T-helper 22 cell (primary cell): ENCODE results near the gene CLSTN2.

Source experiments
- DNase-seq: peaks from one replicate; pipeline ENCODE4 v3.0.0-alpha.2; 2020; ENCODE audit warnings: low read depth

The CLSTN2 gene

DNA sequence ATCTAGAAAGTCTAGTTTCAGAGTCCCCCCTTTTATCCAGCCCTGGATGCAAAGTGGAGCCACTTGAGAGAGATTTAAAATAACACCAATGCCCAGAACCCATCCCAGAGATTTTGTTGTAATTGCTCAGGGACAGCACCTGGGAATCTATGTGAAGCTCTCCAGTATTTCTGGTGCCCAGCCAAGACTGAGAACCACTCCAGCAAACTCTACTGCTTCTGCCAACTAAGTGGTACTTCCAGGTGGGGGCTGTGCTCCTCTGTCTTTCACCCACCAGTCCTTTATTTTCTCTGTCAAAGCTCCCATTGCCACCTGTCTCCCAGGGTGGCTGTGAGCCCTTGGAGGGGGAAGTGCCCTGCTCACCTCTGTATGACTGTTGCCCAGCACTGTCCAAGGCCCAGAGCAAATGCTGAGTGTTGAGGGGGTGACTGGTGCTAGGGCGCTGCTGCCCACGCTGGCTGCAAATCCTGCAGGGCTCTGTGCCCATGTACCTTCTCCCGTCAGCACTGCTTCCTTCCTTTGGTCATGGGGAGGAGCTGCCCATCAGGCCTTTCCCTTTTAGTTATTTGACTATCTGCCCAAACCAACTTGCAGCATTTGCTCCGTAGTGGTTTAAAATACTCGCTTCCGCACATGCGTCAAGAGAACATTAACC lies 9.4 kb downstream of the CLSTN2 start:
- no peak for DNase-seq

DNA sequence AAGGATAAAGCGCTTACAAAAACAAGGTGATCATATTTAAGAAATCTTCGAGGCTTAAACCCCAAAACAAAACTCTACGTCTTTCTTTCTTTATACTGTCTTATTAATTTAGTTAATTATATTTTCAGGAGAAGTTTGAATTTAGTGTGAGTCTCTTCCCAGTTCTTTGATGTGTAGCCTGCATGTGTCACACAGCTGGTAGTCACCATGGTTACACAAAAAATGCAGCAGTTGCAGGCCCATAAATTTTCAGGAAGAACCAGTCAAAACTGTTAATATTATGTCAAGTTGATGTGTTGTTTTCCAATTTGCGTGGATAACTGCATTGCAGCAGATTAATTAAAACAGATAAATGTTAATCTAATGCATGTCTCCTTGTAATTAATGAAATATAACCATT lies 10.4 kb downstream of the CLSTN2 start:
- DNase-seq = no peak

DNA sequence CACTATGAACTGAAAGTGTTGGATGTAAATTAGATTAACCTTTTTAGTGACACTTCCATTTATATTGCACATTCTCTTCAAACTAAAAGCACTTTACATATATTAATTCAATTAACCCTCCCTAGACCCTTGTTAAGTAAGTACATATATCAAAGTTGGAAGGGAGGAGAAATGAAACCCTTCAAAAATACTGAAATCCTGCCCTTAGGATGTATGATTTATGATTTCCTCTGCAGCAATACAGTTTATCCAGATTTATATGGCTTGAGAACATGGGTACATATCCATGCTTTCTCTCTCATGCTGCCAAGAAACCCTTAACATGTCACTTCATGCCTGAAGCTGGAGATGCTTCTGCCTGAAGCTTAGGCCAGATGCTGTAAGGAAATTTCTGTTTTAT lies 11.0 kb downstream of the CLSTN2 start:
- DNase-seq = no peak

- DNase-seq = no peak
Measured at GRCh38 chr3:139948467-139948866, 13.5 kb downstream of the CLSTN2 start.

DNA sequence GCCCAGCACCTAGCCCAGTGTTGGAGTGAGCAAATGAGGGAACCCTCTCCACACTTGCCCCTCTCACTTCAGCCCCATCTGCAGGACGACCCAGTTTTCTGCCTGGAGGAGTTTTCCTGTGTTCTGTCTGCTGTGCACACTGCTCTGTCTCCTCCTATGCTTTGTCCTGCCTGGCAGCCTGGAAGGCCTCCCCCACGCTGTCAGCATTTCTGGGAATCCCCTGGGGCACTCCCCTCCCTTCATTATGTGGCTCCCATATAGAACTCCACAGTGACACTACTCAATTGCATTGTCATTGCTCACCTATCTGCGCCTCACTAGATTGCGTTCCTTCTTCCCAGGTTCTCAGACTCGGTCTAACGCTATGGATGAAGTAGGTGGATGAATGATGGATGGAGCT lies 13.9 kb downstream of the CLSTN2 start:
- no peak for DNase-seq

DNA sequence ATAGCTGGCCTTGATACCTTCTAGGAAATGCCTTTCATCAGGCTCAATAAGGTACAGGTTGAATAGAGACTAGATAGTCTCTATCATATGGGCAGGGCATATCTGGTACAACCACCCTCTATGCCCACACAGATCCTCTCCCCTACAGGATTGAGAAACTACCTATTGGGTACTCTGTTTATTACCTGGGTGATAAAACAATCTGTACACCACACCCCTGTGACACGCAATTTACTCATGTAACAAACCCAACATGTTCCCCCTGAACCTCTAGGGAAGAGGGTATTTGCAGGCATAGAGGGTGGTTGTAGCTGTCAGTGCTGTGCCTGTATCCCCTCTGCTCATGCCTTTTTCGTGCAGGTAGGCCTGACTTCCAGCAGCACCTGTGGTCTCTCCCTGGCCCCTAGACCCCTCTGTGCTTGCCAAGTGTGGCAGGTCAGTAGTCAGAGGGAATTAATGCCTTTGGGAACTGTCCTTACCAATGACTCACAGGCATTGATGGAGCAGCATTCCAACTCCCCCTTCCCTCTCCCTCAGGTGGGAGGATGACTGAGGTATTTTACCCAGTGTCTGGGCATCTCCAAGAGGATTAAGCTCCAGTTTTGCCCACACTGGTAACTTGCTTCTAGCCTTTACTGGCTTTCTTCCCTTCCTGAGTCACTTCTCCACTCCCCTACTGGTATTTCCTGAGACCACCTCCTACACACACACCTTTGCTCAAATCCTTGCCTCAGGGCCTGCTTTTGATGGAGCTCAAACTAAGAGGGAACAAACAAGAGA lies 18.3 kb downstream of the CLSTN2 start:
- DNase-seq = no peak

DNA sequence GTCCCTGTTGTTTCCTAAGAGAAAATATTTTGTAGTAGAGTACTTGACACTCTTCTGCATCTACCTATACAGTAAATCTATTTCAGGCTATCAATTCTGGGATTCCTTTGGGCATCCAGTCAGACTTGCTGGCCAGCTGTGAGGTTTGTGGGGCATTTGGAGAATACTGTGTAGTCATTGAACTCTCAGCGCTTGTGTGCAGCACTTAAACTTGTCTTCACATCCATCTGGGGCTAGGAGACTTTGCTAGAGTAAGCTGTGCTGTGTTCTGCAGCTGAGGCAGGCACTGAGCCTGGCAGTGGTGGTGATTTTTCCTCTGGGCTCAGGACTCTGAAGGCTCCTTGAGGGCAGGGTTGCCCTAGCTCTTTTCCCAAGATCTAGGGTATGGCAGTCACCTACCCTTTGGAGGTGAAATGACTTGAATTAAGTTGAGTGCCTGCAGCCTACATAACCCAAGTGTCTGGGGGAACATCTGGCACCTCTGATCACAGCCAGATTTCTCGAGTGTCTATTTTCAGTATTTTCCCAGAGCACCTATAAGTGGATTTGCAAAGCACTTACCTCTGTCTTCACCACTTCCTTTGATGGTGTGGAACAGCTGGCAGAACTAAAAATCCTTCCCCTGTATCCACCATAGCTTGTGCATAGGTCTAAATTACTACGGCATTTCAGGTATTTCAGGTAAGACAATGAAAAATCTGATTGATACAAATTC lies 19.3 kb downstream of the CLSTN2 start:
- DNase-seq = no peak

DNA sequence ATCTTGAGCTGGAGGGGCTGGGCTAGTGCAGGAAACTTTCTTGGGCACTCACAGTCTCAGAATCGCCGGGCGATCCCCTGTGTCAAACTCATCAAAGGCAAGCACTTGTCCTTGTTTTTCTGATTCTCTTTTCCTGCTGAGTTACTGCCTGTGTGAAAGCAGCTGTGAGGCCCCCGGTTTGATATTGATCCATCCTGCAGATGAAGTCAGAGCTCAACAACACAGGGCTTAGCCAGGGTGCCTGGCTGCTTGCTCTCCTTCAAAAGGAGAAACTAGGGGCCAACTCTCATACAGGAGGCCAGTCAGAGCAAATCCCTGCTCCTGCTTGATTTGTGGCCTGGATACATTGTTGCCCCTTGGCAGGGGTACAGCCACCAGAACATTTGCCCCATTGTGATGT lies 22.9 kb downstream of the CLSTN2 start:
- DNase-seq = no peak

- no peak for DNase-seq
Measured at GRCh38 chr3:139969386-139969785, 34.4 kb downstream of the CLSTN2 start.

DNA sequence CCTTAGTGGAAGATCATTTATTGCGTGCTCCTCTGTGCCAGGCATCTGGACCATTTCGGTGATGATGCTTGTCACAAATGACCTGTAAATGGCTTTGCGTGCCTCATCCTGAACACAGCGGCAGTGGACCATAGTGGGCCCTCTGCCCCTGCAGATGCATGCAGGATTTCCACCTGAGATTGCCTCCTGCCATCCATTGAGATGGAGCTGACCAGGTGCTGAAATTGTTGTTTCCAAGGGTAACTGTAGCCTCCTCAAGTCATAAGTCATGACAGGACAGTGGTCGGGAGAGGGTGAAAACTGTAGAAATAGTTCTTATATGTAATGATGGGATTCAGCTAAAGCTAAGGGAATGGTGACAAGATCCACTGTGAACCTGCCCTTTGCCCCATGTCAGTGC lies 35.5 kb downstream of the CLSTN2 start:
- DNase-seq = no peak

GRCh38 chr3:139974809-139975425 lies 39.9 kb downstream of the CLSTN2 start:
- no peak for DNase-seq

DNA sequence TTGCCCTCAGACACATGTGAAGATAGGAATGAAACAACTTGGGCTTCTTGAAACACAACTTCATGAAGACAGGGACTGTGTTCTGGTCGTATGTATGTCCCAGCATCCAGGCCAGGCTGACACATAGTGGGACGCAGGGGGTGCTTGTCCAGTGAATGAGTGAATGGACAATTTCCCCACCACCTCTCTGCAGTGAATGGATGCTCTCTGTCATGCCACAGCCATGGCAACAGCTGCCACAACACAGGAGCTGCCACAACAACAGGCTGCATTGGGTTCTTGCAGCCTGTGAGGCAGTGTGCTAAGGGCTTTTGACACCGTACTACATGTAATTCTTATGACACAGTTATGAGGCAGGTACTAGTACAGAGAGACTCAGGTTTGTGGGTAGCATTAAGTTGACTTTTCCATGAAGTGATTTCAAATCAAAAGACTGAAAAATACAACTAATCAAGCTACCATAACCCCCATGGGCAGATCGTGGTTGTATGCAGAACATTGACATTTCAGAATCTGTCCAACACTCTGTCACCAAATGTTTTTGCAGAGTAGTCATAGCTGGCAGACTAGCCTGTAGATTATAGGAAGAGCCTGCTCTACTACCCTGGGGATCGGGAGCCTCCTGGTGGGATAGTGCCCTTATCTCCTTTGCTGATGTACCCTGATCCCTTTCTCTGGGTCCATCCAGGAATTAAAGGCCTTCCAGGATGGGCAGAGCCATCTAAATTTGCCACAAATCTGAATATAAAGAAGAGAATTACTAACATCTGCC lies 40.8 kb downstream of the CLSTN2 start:
- no peak for DNase-seq

GRCh38 chr3:139978966-139979365 lies 44.0 kb downstream of the CLSTN2 start:
- no peak for DNase-seq

DNA sequence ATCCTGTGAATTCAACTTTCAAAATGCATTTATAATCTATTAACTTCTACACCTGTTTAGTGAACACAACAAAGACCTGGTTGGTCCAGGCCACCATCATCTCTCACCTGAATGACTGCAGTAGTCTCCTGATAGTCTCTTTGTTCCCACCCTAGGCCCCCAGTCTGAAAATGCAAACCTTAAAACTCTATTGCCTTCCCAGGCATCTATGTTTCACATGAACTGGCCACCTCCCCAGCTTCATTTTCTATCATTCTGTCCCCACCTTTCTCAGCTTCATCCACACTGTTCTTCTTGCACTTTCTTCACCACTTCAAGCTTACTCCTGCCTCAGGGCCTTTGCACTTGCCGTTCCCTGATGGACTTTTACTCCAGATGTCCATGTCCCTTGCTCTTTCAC lies 45.0 kb downstream of the CLSTN2 start:
- DNase-seq = no peak

DNA sequence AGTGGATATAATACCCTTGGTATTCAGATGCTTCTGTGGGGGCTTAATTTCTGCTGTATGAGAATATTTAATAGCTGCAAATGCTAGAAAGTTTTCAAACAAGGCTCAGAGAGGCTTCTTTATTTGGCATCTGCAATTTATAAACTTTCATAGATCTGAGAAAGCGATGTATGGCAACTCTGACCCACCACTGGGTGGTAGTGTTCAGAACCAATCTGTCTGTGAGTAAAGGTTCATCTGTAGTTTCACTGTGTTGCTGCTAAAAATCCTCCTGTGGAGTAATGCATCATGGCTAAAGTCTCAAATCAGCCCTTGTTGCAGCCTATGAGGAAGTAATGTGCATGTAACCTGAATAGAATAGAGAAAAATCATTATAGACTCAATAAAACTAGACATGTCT lies 47.4 kb downstream of the CLSTN2 start:
- no peak for DNase-seq

DNA sequence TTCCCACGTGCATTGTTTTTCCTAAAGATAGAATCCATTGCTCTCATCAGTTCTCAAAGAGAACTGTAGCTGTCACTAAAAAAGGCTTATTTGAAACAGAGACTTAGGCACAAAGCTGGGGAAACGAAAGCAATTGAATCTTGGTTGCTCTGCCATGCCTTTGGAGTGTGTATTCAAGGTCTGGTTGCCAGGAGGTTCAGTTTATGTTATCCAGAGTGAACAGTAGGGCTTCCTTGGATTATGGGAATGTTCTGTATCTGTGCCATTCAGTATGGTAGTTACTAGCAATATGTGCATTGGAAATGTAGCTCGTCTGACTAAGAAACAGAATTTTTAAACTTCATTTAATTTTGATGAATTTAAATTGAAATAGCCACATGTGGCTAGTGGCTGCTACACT lies 50.6 kb downstream of the CLSTN2 start:
- no peak for DNase-seq

DNA sequence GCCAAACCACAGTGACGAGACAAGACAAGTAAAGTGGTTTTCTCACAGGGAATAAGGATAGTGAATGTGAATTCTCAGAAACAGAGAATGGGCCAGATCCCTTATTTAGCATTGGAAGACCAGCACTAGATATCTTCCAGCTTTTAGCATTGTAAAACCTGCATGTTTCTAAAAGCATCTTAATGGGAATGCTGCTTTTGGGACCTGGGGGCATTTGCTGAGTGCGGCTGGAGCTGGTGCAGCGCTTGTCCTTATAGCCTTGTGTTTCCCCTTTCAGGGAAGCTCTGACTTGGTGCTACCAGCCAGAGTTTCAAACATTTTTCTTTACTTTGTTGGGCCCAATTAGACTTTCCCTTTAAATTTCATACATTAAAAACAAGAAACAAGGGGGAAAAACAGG lies 52.9 kb downstream of the CLSTN2 start:
- DNase-seq = no peak

DNA sequence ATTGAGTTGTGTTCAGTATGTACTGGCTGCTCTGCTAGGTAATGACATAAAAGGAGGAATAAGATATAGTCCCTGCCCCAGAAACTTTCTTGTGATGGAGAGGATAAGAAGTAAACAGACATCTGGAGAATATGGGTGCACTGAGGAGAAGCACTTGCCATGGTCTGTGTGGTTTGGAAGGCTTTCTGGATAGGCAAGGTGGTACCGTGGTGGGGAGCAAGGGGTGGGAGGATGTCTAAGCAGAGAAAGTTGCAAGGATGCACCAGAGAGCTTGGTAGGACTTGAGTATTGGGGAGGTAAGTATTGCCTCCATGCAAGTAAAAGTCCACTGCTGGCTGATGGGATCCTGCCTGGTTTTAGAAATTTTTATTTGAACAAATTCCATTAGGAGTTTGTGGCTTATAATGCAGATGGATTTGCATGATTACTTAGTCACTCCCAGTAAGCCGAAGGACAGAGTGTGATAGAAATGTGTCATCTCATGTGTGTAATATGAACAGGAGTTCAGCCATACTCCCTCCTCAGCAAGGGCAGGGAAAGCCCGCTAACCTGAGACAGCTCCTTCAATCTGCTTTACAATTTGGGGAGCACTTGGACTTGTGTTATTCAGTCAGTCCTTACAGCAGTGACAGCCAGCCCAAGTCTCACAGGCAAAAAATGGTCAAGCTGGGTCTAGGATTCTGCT lies 53.6 kb downstream of the CLSTN2 start:
- DNase-seq = no peak

DNA sequence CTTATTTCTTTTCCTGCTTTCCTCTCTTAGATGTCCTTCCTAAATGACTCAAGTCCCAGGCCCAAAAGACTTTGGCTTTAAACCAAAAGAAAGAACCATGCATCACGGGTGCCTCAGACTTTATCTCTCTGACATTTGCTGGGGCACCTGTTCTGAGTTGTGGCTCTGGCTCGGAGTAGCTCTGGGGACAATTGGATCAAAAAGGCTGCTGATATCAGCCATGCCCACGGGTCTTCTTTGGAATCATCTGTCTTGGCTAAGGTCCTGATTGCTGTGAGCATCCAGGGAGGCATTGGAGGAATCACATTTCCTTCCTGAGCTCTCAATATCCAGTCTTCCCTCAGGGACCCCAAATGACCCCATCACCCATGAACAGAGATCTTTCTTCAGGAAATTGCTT lies 59.9 kb downstream of the CLSTN2 start:
- DNase-seq = no peak

DNA sequence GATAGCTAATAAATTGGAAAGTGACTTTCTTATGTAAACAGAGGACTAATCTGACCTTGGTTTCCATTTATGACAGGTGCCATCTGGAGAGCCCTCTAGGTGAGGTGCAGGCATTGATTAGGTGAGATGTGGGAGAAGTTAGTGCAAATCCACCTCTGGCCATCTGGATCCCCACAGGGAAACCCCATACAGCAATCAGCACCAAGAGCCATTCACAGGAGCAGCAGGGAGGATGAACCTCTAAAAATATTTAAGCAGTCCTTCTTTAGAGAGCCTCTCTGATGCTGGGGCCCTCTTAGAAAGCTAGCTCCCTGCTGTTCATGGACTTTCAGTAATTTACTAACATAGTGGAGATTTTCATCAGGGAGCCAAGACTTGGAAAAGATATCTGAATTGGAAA lies 69.3 kb downstream of the CLSTN2 start:
- DNase-seq = no peak

- DNase-seq = no peak
Measured at GRCh38 chr3:140006331-140006730, 71.3 kb downstream of the CLSTN2 start.
